ENCODE data around the gene HEYL.

Gene HEYL

DNA sequence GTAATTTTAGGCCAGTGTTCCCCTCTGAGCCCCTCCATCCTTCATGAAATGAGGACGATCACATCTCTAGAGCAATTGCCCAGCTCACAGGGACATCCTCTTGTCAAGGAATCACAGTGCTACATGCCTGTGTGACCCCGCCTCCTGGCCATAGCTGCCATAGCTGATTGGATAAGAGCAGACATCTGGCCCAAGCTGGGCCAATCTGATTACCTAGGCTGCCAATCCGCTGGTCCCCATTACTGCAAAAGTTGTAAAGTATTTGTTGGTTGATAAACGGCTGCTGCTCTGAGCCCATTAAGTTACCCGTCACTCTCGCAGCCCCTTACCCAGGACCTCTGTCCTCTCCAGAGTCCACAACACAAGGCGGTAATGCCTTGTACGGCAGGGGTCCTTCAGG, 24.1 kb upstream of the HEYL start:
- DNase-seq: no peak

DNA sequence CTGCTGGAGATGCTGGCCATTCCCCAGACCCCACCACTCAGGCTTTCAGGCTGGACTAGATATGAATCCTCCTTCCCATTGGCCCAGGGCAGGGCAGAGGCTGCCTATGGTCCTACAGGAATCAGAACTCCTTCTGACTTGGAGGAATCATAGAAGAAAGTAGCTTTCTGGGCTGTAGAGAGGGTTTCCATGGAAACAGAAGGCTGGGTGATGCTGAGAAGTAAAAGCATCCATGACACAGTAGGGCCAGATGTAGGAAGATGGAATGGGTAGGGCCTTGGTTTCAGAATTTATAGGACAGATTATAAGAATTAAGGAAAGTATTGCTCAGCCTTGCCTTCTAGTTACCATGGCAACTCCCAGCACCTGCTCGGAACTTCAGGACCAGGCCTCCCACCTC, 23.4 kb upstream of the HEYL start:
- no peak for DNase-seq

DNA sequence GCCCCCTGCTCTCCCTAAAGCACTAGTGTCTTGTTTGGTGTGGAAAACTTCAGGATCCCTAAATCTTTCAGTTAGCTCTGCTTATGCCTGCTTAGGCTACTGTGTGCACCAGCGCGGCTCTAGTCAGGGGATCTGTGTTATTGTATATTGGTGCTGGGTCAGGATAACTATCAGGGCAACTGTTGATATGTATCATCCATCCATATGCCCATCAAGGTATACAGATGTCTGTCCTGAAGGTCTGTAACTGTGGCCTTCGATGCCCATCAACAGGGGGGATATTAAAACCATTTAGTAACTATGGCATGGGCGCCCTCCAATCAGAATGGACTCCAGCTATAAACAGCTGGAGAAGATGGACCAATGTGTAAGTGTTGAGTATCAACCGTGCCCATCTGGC, 20.1 kb upstream of the HEYL start:
- no peak for DNase-seq

DNA sequence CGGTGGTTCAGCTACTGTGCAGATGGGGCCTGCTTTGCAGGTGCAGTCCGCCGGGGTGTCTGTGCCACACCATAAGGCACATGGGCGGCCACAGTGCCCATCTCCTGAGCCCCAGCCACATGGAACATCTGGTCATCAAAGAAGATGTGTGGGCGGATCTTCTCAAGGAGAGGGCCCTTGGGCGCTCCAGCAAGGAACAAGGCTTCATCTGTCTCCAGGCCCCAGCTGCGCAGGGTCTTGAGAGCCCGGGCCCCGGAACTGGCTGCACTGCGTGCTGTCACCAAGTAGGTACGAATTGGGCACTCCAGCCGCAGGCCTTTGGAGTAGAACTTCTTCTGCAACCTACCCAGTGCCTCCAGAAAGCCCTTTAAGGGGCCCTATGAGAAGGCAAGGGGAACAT, 19.7 kb upstream of the HEYL start:
- DNase-seq: no peak

DNA sequence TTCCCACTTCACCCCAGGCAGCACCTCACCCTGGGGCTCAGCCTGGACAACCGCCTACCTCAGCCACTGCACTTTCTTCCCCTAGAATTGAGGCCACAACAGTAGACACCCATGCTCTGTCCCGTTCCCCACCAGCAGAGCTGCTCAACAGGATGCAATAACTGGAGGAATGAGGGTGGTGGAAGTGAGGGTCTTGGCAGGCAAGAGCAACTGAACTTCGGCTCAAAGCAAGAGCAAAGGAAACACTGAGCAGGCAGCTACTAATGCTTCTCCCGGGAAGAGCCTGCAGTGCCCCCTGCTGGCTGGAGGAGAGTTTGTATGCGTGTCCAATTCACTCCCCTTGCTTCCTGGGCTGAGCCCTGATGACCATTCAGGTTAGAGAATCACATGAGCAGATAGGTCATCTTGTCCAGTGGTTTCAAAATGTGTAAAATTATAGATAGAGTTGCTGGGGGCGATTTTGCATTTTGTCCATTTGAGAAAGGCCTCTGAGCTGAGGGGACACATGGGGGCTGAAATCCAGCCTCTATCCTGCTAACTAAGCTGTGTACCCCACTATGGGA, 18.6 kb upstream of the HEYL start:
- DNase-seq: peak; percentile 56

DNA sequence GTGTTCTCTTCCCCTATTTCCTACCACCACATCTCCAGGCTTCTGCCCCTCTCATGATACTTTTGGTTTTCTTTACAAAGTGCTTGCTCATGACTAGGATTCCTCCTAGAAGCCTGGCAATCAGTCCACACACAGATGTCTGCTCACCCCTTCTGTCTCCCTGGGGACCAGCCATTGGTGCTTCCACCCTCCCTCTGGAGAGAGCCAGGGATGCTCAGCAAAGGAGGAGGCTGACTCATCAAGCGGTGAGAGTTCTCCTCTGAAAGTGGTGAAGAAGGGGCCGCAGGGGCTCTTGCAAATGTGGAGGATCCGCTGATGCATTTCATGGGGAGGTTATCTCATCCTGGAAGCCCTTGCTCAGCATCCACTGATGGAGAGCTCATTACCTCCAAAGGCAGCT, 18.0 kb upstream of the HEYL start:
- no peak for DNase-seq

DNA sequence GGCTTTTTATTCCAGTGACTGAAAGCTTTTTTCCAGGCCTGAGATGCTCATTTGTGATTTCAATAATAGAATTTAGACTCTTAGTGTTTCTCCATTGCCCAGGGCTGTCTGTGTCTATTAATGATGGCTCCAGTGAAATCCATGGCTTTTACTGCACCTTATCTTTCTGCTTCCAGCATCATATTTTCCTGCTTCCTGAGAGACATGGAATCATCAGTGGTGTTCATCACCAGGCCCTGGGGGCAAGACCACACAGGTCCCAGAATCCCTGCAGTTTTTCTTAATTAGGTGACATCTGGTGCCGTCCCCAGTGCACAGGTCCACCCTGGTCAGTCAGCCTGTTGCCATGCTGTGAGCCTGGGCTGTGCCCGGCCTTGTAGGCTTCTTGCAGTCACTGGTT, 16.9 kb upstream of the HEYL start:
- no peak for DNase-seq

DNA sequence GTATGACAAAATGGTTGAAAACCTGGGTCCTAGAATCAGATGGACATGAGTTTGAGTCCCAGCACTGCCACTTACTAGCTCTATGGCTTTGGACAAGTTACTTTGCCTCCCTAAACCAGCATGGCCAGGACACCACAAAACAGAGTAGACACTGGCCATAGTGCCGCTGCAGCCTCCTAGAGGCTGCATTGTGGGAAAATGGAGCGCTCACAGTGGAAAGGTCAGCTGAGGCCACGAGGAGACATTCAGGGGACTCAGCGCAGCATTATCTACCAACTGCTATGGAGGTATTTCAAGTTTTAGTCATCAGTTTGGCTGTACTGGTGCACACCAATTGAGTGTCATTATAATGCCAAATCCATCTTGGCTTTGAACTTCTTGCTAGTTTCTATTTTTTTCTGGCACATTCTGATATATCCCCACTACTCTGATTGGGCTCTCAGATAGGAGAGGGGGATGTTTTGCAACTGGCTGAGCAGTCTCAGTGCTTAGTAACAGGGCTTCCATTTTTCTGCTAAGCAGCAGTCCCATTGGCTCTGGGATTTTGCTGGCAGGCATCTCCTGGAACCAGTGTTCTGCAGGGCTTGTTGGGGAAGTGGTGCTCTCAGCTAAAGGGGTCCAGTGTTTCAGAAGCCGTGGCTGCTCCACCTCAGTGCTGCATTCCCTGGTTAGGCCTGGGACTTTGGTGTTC, 16.3 kb upstream of the HEYL start:
- DNase-seq: no peak

DNA sequence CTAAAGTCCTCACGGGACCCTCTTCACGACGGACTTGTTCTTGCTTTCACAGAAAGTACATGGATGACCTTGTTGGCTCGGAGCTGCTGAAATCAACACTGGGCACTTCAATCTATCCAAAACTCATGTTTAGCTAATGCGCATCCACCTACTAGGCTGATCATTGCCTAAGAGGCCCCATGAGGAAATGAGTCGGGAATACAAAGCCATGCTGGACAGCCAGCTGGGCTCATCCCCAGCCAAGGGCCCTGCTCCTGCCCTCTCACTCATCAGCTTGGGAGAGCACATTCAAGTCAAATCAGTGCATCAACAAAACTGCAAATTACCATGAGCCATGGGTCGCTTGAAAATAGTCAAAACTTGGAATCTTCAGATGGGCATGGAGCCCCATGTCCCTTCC, 14.8 kb upstream of the HEYL start:
- DNase-seq: no peak

DNA sequence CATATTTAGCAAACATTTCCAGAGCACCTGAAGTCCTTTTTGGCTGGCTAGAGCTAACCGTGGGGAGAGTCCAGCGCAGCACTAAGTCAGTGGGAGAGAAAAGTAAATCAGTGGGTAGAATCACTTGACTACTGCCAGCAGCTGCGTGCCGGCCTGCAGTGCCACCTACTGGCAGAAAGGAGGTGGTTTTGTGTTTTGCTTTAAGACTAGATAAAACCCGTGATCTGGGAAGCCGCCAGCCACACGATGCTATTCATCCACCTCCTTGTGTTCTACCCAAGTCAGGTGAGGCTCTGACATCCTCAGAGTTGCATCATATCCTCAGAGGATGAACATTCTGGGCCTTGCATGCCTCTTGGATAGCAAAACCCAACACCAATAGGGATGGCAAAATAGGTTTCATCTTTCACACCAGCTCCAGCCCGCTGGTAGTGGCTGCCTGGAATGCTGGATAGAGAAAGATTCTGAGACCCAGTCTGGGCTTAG, 14.1 kb upstream of the HEYL start:
- DNase-seq: peak; percentile 83

DNA sequence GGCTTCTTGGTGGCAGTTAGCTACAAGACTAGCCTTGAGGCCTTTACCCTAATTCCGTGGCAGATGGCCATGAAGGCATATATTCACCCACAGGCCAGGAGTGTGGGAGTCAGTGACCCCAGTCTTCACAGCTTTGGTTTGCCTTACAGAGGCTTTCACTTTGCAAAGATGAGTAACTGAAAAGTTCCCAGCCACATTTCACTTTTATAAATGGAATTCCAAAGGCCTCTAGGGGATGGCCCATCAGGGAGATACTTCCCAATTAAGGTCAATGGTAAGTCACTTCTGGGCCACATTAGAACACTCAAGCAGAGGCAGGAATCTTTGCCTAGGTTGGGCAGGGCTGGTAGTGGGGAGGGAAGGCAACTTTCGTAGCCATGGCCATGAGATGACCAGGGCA, 13.1 kb upstream of the HEYL start:
- DNase-seq: no peak

DNA sequence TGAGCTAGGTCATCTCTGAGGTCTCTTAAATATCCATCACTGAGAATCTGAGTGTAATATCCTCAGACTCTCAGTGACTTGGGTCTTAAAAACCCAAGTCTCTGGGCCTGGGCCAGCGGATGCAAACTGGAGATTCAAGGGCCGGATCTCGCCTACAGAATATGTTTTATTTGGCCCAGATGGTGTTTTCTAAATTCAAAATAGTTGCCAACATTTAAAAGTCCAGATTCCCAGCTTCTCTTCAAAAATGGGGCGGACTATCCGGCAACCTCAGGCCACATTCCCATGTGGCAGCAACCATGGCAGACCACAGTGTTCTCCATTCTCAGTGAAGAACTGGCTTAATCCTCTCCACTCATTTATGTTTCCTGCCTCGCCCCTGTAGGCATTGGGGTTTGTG, 12.7 kb upstream of the HEYL start:
- DNase-seq: no peak

DNA sequence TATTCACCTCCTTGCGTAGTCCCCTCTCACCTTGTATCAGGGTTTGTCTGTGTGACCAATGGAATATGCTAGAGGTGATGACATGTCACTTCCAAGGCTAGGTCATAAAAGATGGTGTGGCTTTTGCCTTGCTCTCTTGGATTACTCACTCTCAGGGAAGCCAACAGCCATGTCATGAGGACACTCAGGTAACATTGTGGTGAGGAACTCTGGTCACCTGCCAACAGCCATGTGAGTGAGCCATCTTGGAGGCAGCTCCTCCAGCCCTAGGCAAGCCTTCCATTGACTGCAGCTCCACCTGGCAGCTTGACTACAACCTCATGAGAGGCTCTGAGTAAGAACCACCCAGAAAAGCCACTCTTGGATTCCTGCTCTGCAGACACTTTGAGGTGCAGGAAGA, 11.0 kb upstream of the HEYL start:
- no peak for DNase-seq

DNA sequence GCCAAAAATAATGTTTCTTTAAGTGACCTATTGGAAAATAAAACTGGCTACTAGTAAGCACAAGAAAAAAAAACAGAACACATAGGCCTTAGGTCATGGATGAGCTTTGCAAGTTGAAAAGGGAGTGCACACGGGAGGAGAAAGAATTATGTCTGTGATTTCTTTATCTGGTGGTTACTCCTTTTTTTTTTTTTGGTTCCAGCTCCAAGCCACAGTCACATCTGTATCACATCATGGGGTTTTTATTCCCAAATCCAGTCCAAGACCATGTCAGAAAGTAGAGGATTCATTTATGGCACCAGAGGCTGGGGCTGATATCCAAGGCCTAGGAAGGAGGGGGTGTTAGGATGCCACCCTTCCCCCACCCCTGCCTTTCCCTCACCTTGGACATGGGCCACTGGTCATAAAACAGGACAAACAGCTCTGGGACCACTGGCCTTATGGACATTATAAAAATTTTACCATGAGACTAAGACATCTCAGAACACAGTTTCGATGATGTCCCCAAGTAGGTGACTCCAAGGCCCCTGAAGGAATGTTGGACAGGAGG, 10.3 kb upstream of the HEYL start:
- DNase-seq: no peak

DNA sequence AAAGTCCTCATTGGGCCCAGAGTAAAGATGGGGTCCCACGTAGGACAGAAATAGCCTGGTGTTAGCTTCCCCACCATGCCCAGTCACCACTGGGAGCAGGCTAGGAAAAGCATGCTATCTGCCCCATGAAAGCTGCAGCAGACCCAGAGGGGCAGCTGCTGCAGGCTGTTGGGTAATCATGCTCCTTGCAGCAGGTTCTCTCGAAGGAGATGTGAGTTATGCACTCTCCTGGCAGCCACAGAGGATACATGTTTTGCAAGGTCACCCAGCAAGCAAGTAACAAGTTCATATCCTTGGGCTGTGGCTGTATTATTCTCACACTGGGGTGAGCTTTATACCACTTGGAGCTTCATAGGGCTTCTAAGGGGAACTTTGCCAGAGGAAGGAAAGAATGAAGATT, 9.1 kb upstream of the HEYL start:
- DNase-seq: no peak

DNA sequence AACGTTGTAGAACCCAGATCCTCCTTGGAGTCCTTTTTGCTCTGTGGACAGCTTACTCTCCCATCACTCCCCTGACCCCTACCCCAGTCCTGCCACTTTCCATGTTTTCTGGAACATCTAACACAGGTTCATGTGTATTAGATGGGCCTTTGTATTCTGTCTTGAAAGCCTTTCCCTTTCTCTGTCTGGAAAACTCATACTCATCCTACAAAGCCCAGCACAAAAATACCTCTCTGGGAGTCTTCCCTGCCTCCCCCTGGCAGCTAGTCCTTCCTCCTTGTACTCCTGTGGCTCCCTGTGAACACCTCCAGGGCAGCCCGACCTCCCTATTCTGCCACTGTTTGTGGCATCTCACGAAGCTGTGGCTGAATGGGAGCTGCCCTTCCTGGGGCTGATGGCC, 7.8 kb upstream of the HEYL start:
- DNase-seq: no peak

DNA sequence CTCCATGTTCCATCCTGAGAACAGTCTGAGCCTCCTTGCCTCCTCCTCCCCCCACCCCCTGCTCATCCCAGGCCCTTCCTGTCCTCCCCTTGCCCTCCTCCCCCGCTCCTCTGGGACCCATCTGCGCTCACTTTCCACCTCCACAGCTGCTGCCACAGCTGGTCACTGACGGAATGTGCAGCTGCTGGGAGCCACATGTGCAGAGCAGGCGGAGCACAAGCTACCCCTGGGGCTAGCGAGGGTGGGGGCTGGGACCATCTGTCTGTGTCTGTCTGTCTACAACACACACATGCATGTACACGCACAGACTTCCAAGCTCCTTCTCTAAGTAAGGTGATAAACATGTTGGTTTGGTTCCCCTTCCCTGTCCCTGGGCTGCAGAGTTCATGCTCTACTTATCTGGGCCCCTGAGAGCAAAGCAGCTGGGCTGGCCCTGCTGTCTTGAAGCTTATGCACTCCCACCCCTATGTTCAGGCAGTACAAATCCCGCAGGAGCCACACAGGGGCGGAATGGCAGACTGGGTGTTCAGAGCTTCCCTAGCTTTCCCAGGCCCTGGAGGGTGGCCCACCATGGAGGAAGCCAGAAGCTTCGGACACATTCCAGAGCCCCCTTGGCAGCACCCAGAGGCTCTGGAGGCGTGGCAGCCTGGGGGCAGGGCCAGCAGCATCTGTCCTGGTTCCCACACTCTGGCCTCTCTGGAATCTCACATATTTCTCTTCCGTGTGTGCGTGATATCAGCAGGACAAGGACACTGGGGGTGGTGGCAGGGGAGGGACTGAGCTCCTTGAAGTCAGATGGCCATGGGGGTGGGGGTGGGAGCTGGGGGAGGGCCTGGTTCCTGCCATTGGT, 7.0 kb upstream of the HEYL start:
- DNase-seq: peak; percentile 95

DNA sequence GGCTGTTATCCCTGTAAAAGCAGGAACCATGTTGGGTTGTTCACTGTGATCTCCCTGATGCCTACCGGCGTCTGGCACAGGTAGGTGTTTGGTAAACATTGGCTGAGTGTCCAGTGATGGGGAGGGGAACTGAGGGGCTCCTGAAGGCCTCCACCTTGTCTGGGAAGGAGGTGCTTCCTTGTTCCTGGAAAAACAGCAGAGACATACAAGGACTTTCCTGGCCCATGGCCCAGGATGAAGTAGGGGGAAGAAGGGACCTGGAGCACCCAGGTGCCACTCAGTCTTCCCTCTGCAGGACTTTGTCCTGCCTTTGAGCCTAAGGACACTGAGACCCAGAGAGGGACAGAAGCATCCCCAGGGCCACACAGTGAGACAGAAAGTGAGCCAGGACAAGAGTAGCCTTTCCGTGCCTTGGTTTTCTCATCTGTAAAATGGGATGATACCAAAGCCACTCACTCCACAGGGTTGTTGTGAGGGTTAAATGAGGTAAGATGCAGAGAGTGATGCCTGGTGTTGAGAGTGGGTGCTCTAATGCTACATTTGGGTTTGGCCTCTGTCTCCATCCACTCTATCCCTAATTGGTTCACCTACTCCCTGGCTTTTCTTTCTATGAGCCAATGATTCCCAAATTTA, 6.1 kb upstream of the HEYL start:
- DNase-seq: no peak

DNA sequence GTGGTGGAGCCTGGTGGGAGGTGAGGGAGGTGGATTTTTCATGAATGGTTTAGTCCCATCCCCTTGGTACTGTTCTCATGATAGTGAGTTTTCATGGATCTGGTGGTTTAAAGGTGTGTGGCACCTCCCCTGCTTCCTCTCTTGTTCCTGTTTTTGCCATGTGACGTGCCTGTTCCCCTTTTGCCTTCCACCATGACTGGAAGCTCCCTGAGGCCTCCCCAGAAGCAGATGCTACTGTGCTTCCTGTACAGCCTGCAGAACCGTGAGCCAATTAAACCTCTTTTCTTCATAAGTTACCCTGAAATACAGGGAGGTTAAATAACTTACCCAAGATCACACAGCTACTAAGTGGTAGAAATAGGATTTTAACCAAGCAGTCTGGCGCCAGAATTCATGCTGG, 4.3 kb upstream of the HEYL start:
- DNase-seq: no peak

DNA sequence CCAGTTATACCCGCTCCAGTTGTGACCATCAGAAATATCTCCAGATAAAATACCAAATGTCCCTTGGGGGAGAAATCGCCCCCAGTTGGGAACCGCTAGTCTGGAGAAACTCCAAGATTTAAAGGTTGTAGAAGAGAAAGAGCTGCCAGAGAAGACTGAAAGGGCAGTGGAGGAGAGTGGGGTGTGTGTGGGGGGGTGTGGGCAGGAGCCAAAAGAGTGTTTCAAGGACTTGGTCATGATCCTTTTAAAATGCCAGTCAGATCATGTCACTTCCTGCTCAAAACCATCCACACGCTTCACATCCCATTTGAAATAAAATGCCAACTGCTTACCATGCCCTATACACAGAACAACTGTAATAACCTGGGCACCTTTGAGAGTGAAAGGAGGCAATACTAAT, 3.4 kb upstream of the HEYL start:
- DNase-seq: no peak

DNA sequence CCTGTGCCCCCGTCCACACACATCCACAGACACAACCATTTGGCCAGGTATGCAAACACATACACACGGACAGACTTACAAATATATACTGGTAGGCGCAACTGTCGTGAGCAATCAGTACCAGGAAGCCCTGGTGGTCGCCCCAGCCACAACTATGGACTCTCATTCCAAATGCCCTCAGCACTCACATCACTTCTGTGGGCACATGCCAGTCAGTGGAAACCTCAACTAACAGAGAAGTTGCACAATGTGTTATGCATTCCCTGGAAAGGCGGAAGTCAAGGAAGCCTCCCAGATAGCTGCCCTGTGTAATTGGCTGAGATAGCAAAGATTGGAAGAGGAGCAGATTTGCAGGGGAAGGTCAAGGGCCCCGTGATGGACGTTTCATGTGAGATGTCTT, 1.4 kb upstream of the HEYL start:
- no peak for DNase-seq

DNA sequence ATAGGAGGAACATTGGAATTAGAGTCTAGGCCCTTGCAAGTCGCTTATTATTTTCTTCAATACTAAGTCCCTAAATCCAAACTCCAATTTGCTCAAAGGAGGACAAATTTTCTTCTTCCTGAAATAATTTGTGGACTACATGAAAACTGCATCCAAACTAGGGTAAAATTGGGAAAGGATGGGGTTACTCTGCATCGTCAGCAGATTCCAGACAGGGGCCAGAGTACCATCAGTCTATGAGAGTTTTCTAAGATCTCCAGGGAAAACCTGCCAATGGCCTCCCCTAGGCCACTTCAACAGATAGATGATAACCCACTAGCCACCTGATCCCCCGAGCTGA, 508 bp downstream of the HEYL start:
- DNase-seq: no peak

DNA sequence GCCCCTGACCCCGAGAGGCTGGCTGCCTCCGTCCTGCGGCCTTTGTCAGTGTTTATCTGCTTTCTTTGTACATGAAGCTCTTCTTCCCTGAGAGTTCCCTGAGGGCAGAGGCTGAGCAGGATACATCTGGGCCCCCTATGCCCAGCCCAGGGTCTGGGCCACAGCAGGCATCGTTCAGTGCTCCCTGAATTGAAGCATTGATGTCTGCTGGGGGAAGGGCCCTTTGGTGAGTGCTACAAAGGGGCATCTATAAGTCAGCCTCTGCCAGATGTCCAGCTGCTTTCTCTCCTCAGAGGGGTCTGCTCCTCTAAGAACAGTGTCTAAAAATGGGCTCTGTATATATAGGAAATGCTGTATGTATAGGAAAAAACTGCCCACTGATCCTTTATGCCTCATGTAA, 2.1 kb downstream of the HEYL start:
- DNase-seq: no peak

DNA sequence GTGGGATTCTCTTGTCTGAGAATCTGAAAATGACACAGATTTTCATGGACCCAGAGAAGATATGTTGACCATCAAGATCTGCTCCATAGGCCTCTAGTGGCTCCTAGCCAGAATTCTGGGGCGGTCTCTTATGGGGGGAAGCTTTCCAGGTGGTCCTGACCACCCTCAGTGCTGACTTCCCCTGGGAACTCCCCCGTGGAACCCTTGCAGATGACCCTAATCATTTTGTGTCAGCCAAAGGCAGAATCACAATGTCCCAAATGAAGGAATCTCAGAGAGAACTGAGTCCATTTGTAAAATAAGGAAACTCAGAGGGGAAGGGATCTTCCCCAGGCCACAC, 3.6 kb downstream of the HEYL start:
- DNase-seq: no peak
